Measurements from ENCODE around the gene RAD51AP1.
A peak's percentile ranks its signal among the peaks of the same experiment; 100 is the strongest.
"Not testable (repeated sequence)": the region's sequence is repeated elsewhere in the genome, so short reads cannot be mapped to it uniquely, and the experiment has no call there.

The RAD51AP1 gene

GRCh38 chr12:4538207-4539160 is at the start of gene RAD51AP1:
RAD51AP1 (plus strand) TSS chr12:4538890; CDS start chr12:4538940, 50 bp downstream.
- peak; percentile 87 for DNase-seq

GRCh38 chr12:4489556-4489955 is 49.1 kb upstream of the RAD51AP1 start:
- no peak for DNase-seq

GRCh38 chr12:4490973-4491372 is 47.7 kb upstream of the RAD51AP1 start:
- no peak for DNase-seq

GRCh38 chr12:4496145-4496838 is 42.4 kb upstream of the RAD51AP1 start:
- DNase-seq: no peak

DNA sequence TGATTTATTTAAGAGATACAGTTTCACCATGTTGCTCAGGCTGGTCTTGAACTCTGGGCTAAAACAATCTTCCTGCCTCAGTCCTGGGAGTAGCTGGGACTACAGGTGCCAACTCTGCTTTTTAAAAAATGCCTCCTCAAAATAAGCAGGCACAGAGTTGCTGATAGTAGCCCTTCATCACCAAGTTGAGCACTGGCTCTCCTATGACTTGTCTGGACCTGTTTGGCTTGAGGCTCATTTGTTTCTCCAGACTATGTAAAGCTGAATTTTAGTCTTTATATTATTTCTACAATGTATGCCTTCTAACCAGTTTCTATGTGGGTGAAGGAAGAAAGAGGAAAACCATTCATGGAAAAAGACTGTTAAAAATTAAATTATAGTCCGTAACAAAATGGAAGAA is 39.5 kb upstream of the RAD51AP1 start:
- DNase-seq: no peak

DNA sequence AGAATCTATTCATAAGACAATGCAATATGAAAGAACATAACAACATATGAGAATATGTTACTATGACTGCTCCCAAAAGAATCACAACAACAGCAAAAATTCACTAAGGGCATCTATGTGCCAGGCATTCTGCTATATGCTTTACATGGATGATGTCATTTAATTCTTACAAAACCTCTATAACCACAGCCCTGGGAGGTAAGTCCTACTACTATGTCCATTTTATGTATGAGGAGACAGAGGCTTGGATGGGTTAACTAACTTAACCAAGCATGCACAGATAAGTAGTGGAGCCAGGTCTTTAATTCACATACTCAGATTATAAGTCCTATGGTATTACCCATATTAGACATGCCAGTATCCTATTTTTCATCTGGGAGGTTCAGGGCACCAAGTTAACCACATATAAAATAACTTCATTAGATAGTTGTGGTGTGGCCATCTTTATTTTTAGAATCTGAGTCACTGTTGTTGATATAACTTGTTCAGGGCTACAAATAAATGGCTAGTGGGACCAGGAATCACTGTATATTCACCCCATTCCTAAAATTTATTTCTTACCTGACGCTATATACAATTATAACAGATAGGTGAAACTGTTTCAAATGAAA is 33.2 kb upstream of the RAD51AP1 start:
- no peak for DNase-seq

GRCh38 chr12:4506430-4506829 is 32.3 kb upstream of the RAD51AP1 start:
- DNase-seq: no peak

GRCh38 chr12:4506870-4507269 is 31.8 kb upstream of the RAD51AP1 start:
- peak; percentile 39 for DNase-seq

GRCh38 chr12:4508503-4508902 is 30.2 kb upstream of the RAD51AP1 start:
- DNase-seq: not testable (repeated sequence)

DNA sequence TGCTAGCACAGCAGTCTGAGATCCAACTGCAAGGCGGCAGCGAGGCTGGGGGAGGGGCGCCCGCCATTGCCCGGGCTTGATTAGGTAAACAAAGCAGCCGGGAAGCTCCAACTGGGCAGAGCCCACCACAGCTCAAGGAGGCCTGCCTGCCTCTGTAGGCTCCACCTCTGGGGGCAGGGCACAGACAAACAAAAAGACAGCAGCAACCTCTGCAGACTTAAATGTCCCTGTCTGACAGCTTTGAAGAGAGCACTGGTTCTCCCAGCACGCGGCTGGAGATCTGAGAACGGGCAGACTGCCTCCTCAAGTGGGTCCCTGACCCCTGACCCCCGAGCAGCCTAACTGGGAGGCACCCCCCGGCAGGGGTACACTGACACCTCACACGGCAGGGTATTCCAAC is 29.4 kb upstream of the RAD51AP1 start:
- not testable (repeated sequence) for DNase-seq

DNA sequence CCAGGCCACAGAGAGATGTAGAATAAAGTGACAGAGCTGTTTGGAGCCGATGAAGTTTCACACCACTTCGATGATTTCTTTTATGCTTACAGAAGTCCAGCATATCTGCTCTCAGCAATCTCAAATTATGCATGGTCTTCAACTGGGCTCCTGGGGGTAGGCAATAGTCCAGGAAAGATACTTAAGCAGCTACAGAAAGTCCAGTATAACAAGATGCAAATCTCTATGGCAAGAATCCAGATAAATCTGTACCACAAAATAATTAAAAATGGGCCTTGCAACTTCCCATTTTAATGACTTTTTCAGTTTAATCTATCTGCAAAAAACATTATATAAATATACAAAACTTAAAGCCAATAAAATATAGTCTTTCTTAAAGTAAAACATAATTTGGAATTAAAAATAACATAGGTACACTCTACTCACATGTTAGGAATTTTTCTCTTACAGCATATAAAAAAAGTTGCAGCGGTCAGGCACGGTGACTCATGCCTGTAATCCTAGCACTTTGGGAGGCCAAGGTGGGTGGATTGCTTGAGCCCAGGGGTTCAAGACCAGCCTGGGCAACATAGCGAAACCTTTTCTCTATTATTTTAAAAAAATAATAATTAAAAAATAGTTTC is 20.5 kb upstream of the RAD51AP1 start:
- DNase-seq: no peak

DNA sequence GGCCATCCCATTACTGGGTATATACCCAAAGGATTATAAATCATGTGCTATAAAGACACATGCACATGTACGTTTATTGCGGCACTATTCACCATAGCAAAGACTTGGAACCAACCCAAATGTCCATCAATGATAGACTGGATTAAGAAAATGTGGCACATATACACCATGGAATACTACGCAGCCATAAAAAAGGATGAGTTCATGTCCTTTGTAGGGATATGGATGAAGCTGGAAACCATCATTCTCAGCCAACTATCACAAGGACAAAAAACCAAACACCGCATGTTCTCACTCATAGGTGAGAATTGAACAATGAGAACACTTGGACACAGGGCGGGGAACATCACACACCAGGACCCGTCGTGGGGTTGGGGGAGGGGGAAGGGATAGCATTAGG is 15.2 kb upstream of the RAD51AP1 start:
- DNase-seq: not testable (repeated sequence)

- DNase-seq: no peak
Observed at GRCh38 chr12:4526923-4527546, 11.7 kb upstream of the RAD51AP1 start.

DNA sequence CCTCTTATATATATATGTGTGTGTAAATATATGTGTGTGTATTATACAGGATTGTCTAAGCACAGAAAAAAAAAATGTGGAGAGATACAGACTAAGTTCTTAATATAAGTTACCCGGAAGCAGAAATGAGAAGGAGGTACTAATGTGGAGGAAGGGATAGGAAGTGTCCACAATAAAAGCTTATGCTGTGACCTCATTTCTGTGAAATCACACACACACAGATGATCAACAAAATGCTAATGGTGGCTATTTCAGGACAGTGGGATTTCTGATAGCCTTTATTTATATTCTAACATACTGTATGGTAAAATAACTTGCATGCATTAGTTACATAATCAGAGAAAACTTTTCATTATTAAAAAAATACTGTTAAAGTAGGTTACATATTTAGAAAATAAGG is 8.5 kb upstream of the RAD51AP1 start:
- DNase-seq: no peak

- no peak for DNase-seq
Observed at GRCh38 chr12:4530982-4531586, 7.6 kb upstream of the RAD51AP1 start.

GRCh38 chr12:4535092-4535491 is 3.6 kb upstream of the RAD51AP1 start:
- no peak for DNase-seq

DNA sequence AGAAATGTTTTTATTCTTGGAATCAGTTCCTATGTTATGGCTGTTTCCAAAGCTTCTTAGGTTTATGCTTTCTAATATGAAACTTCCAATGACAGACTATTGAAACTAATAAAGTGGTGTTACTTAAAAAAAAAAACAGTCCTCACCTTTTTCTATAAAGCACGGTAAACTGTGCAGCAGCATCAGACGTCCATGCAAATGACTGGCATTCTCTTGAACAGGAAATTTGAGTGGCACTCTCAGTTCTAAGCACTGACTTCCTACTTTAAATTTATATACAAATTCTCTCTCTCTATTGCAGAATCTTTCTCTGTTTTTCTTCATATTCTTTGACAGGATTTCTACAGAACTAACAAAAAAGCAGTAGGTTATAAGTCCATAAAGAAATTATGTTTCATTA is 2.8 kb upstream of the RAD51AP1 start:
- no peak for DNase-seq

DNA sequence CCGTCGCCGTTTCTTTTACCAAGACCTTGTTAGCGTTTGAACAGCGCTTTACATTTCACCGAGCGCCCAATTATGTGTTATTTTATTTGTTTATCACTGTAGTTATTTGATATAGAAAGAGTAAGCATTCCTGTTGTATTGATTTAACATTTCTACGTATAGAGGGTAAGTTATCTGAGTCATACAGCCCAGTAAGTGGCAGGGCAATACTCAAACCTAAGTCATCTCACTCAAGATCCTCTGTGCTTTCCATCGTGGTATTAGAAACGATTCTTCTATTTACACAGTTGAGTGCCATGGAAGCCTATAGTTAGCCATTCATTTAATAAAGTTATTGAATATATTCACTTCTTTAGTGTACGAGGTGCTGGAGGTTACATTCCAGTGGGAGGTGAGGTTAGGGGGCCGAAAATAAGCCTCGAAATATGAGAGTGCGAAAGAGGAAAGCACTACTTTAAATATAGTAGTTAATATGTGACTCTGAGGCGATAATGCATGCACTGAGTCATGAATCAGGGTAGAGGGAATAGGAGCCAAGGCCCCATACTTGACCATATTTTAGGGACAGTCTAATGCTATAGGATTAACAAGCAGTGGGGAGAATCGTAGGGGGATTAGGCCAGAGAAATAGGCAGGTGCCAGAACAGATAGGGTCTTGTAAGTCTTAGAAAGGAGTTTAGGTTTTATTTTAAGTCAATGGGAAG is 629 bp downstream of the RAD51AP1 start:
- no peak for DNase-seq

DNA sequence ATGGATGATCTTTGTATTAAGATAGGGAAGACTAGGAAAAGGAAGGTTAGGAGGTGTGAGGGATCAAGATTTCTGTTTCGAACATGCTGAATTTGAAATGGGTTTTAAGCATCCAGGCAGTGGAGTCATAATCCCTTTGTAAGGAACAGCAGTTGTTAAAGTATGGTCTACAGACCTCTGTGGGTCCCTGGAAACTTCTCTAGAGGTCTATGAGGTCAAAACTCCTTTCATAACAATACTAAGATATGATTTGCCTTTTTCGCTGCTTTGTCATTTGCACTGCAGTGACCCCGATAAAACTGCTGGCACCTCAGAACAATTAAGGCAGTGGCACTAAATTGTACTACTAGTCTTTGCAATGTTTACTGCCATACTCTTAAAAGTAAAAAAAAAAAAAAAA is 1.5 kb downstream of the RAD51AP1 start:
- no peak for DNase-seq

- DNase-seq: no peak
Observed at GRCh38 chr12:4540638-4541037, 1.9 kb downstream of the RAD51AP1 start.

DNA sequence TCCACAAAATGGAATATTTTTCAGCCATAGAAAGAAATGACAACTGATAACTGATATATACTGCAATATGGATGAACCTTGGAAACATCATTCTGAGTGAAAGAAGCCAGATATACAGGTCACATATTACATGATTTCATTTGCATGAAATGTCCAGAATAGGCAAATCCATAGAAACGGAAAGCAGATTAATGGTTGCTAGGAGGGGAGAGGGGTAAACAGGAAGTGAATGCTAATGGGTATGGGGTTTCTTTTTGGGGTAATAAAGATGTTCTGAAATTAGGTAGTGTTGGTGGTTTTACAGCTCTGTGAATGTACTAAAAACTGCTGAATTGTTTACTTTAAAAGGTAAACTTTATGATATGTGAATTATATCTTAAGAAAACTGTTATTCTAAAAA is 6.5 kb downstream of the RAD51AP1 start:
- no peak for DNase-seq

- no peak for DNase-seq
Observed at GRCh38 chr12:4552191-4552590, 13.5 kb downstream of the RAD51AP1 start.
